DOHH2 (cell line): ENCODE results near the gene AUTS2.

Experiments used
- CTCF ChIP-seq: fragments of 200-600 bp; sonication (generic); IDR thresholded peaks from one replicate; pipeline ENCODE4 v1.5.1; 2014; ENCODE audit warnings: antibody characterized with exemption, mild to moderate bottlenecking, low read depth, low read length; ENCODE audit not compliant: poor library complexity, severe bottlenecking
- EZH2phosphoT487 ChIP-seq: fragments of 200-600 bp; sonication (generic); IDR thresholded peaks from 2 replicates; pipeline ENCODE4 v1.6.1; 2017; ENCODE audit warnings: borderline replicate concordance, mild to moderate bottlenecking, antibody characterized with exemption, low read length, moderate library complexity, mixed read lengths

DNA sequence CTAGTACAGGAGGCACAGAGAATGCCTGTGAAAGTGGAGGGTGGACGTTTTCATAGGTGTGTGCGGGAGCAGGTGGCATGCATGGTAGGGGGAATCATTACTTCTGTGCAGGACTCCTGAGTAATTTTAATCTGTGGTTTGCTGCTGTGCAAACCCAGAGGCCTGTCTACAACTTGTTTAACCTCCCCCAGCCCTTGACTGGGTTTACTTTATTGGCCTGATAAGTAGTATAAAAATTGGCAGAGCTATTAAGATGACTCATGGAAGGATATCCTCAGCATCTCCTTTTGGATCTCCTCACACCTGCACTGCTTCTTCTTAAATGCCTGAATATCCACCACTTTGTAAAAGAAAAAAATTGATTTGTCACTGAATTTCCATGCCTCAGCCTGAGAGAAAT lies 104.8 kb downstream of the AUTS2 start:
- TF ChIP-seq CTCF (no peak), EZH2phosphoT487 (no peak)
